HG03520 (cell line): ENCODE measurements around the gene ARHGEF17.
A peak's percentile ranks its signal among the peaks of the same experiment; 100 is the strongest.

Experiments used
- ATAC-seq: cut with Tn5 transposase; IDR thresholded peaks from one replicate; pipeline ENCODE4 v1.9.1; 2021; ENCODE audit warnings: mild to moderate bottlenecking, moderate library complexity; ENCODE audit not compliant: unreplicated experiment

ARHGEF17 gene

GRCh38 chr11:73350908-73351636 lies 43.0 kb downstream of the ARHGEF17 start:
- no peak for ATAC-seq

GRCh38 chr11:73353422-73353821 lies 45.3 kb downstream of the ARHGEF17 start:
- no peak for ATAC-seq

GRCh38 chr11:73355109-73355508 lies 47.0 kb downstream of the ARHGEF17 start:
- ATAC-seq, result no peak

GRCh38 chr11:73356979-73357860 lies 49.1 kb downstream of the ARHGEF17 start:
- ATAC-seq, result no peak

GRCh38 chr11:73358071-73358470 lies 50.0 kb downstream of the ARHGEF17 start:
- no peak for ATAC-seq

GRCh38 chr11:73359341-73359740 lies 51.3 kb downstream of the ARHGEF17 start:
- ATAC-seq, result no peak

GRCh38 chr11:73359930-73360742 lies 52.1 kb downstream of the ARHGEF17 start:
- no peak for ATAC-seq

- no peak for ATAC-seq
Measured at GRCh38 chr11:73360743-73361369, 52.8 kb downstream of the ARHGEF17 start.

GRCh38 chr11:73361953-73362776 lies 54.1 kb downstream of the ARHGEF17 start:
- ATAC-seq, result no peak

- no peak for ATAC-seq
Measured at GRCh38 chr11:73363147-73363546, 55.1 kb downstream of the ARHGEF17 start.

- no peak for ATAC-seq
Measured at GRCh38 chr11:73365352-73366264, 57.5 kb downstream of the ARHGEF17 start.

GRCh38 chr11:73366265-73366610 lies 58.2 kb downstream of the ARHGEF17 start:
- no peak for ATAC-seq

GRCh38 chr11:73366953-73367352 lies 58.9 kb downstream of the ARHGEF17 start:
- no peak for ATAC-seq

- ATAC-seq, result no peak
Measured at GRCh38 chr11:73367482-73368024, 59.5 kb downstream of the ARHGEF17 start.

GRCh38 chr11:73372375-73372993 lies 64.4 kb downstream of the ARHGEF17 start:
- ATAC-seq, result no peak

GRCh38 chr11:73374151-73374550 lies 66.1 kb downstream of the ARHGEF17 start:
- ATAC-seq, result no peak

- no peak for ATAC-seq
Measured at GRCh38 chr11:73375830-73376159, 67.7 kb downstream of the ARHGEF17 start.

- peak; percentile 57 for ATAC-seq
Measured at GRCh38 chr11:73376160-73376802, 68.2 kb downstream of the ARHGEF17 start, which contains the start of gene RELT. TSS of gene RELT (plus strand) at chr11:73376399. CDS start at chr11:73389137, 12,738 bp downstream.
